Karpas-422 (cell line): Measurements from ENCODE around the gene VMO1. TPM values are rescaled to one million over a fixed set of nuclear protein-coding genes. Genes with fewer than 3 reads are reported as not detected.

ENCODE experiments used
- DNase-seq: peaks from one replicate; pipeline ENCODE4 v3.0.0-alpha.2; 2015
- H2AFZ ChIP-seq: fragments of 200-600 bp; sonication (generic); 2 replicates; pipeline ENCODE4 v1.6.1; 2014; ENCODE audit warnings: antibody characterized with exemption, low read length, mixed read lengths
- H3K27ac ChIP-seq: fragments of 200-600 bp; sonication (generic); 2 replicates; pipeline ENCODE4 v1.5.1; 2014; ENCODE audit warnings: mild to moderate bottlenecking, low read length, moderate library complexity
- H3K27me3 ChIP-seq: fragments of 200-600 bp; sonication (generic); 2 replicates; pipeline ENCODE4 v1.6.1; 2014; ENCODE audit warnings: low read length, mixed read lengths
- H3K36me3 ChIP-seq: fragments of 200-600 bp; sonication (generic); 2 replicates; pipeline ENCODE4 v1.6.1; 2014; ENCODE audit warnings: low read length, mixed read lengths; ENCODE audit not compliant: insufficient read depth
- H3K4me1 ChIP-seq: fragments of 200-600 bp; sonication (generic); 2 replicates; pipeline ENCODE4 v1.6.1; 2014; ENCODE audit warnings: mild to moderate bottlenecking, low read length, mixed read lengths
- H3K4me2 ChIP-seq: fragments of 200-600 bp; sonication (generic); 2 replicates; pipeline ENCODE4 v1.6.1; 2014; ENCODE audit warnings: low read length, low read depth, mild to moderate bottlenecking; ENCODE audit not compliant: poor library complexity, severe bottlenecking
- H3K4me3 ChIP-seq: fragments of 200-600 bp; sonication (generic); 2 replicates; pipeline ENCODE4 v1.5.1; 2014; ENCODE audit warnings: mild to moderate bottlenecking, antibody characterized with exemption, low read length, mixed read lengths
- H3K79me2 ChIP-seq: fragments of 200-600 bp; sonication (generic); 2 replicates; pipeline ENCODE4 v1.6.1; 2014; ENCODE audit warnings: mild to moderate bottlenecking, low read length, mixed read lengths
- H3K9ac ChIP-seq: fragments of 200-600 bp; sonication (generic); 2 replicates; pipeline ENCODE4 v1.6.0; 2014; ENCODE audit warnings: low read length
- H3K9me2 ChIP-seq: fragments of 200-600 bp; sonication (generic), shearing (Covaris generic); replicated peaks from 2 replicates; pipeline ENCODE4 v1.6.0; 2014; ENCODE audit warnings: mild to moderate bottlenecking, low read length, moderate library complexity; ENCODE audit not compliant: insufficient read depth
- H3K9me3 ChIP-seq: fragments of 300-700, 200-600 bp; sonication (generic); 2 replicates; pipeline ENCODE4 v1.6.1; 2014; ENCODE audit warnings: low read length, mixed read lengths
- H4K20me1 ChIP-seq: fragments of 200-600 bp; sonication (generic); 2 replicates; pipeline ENCODE4 v1.6.1; 2014; ENCODE audit warnings: mild to moderate bottlenecking, antibody characterized with exemption, low read length, low read depth; ENCODE audit not compliant: insufficient read depth
- total RNA-seq: library from RNA; depleted of rRNA; stranded (reverse); fragments of >200 nt; shearing (Covaris generic); gene quantifications from 2 replicates; pipeline ENCODE4 v1.2.3, GENCODE V29; 2014; ENCODE audit warnings: low replicate concordance

VMO1 gene
- total RNA-seq, 1 experiment from 2014 or later: not detected

DNA sequence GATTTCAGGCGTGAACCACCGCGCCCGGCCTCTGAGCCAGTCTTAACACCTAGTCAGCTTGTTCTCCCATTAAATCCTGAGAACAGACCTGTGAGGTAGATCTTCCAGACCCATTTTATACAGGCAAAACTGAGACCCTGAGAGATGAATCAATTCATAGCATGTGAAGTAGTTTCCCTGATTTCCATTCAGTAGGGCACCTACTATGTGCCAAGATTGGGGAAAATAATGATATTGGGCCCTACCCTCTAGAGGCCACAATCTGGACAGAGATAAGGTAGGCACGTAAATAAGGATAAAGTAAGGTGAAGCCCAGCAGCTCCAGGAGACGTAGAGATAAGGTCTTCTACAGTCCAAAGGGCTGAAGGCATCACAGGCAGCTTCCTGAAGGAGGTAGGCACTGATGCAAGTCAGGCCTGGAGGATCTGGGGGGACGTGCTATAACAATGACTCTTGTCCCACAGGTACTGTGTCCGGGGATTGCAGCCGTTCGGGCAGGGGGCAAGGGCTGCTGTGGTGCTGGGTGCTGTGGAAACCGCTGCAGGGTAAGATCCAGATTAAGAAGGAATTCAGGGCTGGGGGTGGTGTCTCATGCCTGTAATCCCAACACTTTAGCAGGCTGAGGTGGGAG lies 5.7 kb downstream of the VMO1 start:
- DNase-seq: no peak
- Histone ChIP-seq H4K20me1 (no peaks in the 10 kb centered on the region), H3K27ac (no peak overlapping the region), H3K9me3 (no peaks in the 10 kb centered on the region), H3K4me2 (no peak overlapping the region), H3K4me3 (no peak overlapping the region), H3K9me2 (no peaks in the 10 kb centered on the region), H3K9ac (no peak overlapping the region), H3K79me2 (no peaks in the 10 kb centered on the region), H3K4me1 (no peaks in the 10 kb centered on the region), H2AFZ (no peak overlapping the region), H3K36me3 (no peaks in the 10 kb centered on the region), H3K27me3 (no peaks in the 10 kb centered on the region)

DNA sequence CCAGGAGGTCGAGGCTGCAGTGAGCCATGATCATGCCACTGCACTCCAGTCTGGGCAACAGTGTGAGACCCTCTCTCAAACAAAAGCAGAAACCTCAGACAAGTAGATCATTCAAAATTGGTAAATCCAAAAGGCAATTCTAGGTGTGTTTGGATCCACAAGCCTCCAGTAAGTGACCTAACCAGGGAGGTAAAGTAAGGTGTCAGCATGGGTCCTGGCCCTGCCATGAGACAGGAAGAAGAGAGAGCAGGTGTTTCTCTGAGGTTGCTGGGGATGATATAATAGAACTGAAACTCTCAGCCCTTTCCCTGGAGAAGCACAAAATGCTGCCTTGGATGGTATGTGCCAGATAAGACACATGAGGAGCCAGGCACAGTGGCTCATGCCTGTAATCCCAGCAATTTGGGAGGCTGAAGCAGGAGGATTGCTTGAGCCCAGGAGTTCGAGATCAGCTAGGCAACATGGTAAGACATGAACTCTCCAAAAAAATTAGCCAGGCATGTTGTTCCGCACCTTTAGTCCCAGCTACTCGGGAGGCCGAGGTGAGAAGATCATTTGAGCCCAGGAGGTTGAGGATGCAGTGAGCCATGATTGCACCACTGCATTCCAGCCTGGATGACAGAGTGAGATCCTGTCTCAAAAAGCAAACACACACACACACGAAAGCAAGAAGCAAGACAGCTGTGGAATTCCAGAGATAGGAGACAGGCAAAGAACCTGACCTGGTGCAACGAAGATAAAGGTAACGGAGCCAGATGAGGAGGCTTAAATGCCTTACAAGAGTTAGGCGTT lies 8.0 kb downstream of the VMO1 start:
- no peak for DNase-seq
- Histone ChIP-seq H3K4me3 (no peak overlapping the region), H4K20me1 (no peaks in the 10 kb centered on the region), H2AFZ (no peak overlapping the region), H3K27me3 (no peaks in the 10 kb centered on the region), H3K36me3 (no peaks in the 10 kb centered on the region), H3K9ac (no peak overlapping the region), H3K4me2 (no peak overlapping the region), H3K9me2 (no peaks in the 10 kb centered on the region), H3K79me2 (no peaks in the 10 kb centered on the region), H3K4me1 (no peaks in the 10 kb centered on the region), H3K9me3 (no peaks in the 10 kb centered on the region), H3K27ac (no peak overlapping the region)

DNA sequence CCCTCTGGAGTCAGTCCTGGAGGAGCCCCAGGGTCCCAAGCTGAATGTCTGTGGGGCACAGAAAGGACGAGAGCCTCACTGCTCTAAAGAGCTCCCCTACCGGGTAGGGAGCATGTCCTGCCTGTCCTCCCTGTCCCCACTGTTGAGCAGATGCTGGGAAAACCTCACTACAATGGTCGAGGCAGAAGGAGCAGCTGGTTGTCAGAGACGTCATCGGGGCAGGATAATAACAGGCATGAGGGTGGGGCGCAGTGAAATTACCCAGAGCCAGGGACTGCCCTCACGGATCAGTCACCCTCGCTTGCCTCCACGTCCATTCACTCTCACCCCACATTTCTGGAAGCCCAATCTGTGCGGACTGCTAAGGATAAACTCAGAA lies 13.9 kb downstream of the VMO1 start:
- no peak overlapping the region for H3K9ac ChIP-seq
- no peak overlapping the region for H3K4me2 ChIP-seq
- no peak overlapping the region for H3K27ac ChIP-seq
- H4K20me1 ChIP-seq: no peaks in the 10 kb centered on the region
- DNase-seq: no peak
- no peaks in the 10 kb centered on the region for H3K79me2 ChIP-seq
- no peaks in the 10 kb centered on the region for H3K9me3 ChIP-seq
- H3K4me3 ChIP-seq: no peak overlapping the region
- no peaks in the 10 kb centered on the region for H3K27me3 ChIP-seq
- no peaks in the 10 kb centered on the region for H3K36me3 ChIP-seq
- H3K4me1 ChIP-seq: no peaks in the 10 kb centered on the region
- H2AFZ ChIP-seq: no peak overlapping the region
- no peaks in the 10 kb centered on the region for H3K9me2 ChIP-seq

DNA sequence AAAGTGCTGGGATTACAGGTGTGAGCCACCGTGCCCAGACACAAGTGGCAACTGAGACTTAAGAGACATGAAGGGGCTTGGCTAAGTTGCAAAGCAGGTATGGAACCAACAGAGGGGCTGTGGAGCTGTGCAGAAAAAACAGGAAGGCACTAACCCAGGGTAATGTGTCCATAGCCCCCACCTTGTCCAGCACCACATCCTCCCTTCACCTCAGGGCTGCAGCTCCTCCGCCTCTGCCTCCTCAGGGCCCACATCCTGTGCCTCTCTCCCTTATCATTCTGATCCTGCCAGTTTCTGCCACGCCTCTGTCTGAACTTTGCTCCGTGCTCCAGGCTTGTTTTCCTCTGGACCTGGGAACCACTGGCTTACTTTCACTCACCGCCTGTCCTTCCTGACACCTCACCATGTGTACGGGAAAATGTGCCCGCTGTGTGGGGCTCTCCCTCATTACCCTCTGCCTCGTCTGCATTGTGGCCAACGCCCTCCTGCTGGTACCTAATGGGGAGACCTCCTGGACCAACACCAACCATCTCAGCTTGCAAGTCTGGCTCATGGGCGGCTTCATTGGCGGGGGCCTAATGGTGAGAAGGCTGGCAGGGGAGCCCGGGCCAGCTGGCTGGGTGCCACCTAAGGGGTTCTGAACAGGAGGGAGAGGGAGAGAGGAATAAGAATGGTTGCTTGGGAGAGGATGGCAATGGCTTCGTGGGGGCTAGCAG lies 14.5 kb downstream of the VMO1 start, which contains the start of gene TM4SF5:
TM4SF5 (plus strand) TSS at position 368 of the 716 bp plus-strand sequence; CDS start at position 405, 37 bp downstream.
- Histone ChIP-seq H3K4me1 (no peaks in the 10 kb centered on the region), H2AFZ (no peak within 1 kb of the TSS), H3K9me2 (no peaks in the 10 kb centered on the region), H3K9me3 (no peaks in the 10 kb centered on the region), H3K27me3 (no peaks in the 10 kb centered on the region), H3K27ac (no peak within 1 kb of the TSS), H3K4me2 (no peak within 1 kb of the TSS), H3K79me2 (no peaks in the 10 kb centered on the region), H3K4me3 (no peak within 1 kb of the TSS), H4K20me1 (no peaks in the 10 kb centered on the region), H3K36me3 (no peaks in the 10 kb centered on the region), H3K9ac (no peak within 1 kb of the TSS)
- no peak for DNase-seq

DNA sequence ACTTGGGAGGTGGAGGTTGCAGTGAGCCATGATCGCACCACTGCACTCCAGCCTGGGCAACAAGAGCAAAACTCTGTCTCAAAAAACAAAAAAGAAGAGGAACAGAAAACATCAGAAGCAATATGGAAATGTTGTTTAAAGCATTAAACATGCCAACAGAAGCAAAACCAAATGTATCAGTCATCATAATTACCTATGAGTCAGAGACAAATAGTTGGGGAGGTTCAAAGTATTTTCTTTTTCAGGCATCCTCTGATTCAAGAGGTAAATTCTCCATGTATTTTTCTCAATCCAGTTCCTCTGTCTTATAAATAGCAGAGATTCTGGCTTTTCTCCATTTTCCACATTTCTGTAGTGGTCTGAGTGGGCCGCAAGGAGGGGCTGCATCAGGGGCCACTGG lies 16.5 kb downstream of the VMO1 start:
- Histone ChIP-seq H3K9ac (no peak overlapping the region), H3K27ac (no peak overlapping the region), H3K4me3 (no peak overlapping the region), H3K9me2 (no peaks in the 10 kb centered on the region), H3K4me1 (no peaks in the 10 kb centered on the region), H3K36me3 (no peaks in the 10 kb centered on the region), H3K9me3 (no peaks in the 10 kb centered on the region), H3K79me2 (no peaks in the 10 kb centered on the region), H2AFZ (no peak overlapping the region), H3K4me2 (no peak overlapping the region), H3K27me3 (no peaks in the 10 kb centered on the region), H4K20me1 (no peaks in the 10 kb centered on the region)
- DNase-seq: no peak

DNA sequence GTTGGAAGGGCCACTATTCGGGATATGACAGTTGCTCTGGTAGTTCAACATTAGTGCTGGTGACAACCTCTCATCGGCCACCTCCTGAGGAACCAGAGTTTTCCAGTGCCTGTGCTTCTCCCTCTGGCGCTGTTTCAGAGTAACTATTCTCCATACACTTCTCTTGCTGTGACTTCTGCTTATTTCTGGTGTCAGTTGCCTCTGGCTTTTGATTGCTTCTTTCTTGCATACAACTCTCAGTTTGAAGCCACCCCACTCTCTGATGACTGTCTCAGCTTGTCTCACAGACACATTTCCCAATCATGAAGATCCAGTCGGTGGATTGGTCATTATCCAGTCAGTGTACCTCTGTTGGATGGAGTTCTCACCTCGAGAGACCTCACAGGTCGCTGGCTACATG lies 17.9 kb downstream of the VMO1 start:
- no peak overlapping the region for H3K9ac ChIP-seq
- H3K36me3 ChIP-seq: no peaks in the 10 kb centered on the region
- no peaks in the 10 kb centered on the region for H3K4me1 ChIP-seq
- H3K27me3 ChIP-seq: no peaks in the 10 kb centered on the region
- H4K20me1 ChIP-seq: no peaks in the 10 kb centered on the region
- no peaks in the 10 kb centered on the region for H3K79me2 ChIP-seq
- DNase-seq: no peak
- no peak overlapping the region for H3K4me3 ChIP-seq
- no peak overlapping the region for H2AFZ ChIP-seq
- H3K9me3 ChIP-seq: no peaks in the 10 kb centered on the region
- H3K9me2 ChIP-seq: no peaks in the 10 kb centered on the region
- H3K27ac ChIP-seq: no peak overlapping the region
- H3K4me2 ChIP-seq: no peak overlapping the region

DNA sequence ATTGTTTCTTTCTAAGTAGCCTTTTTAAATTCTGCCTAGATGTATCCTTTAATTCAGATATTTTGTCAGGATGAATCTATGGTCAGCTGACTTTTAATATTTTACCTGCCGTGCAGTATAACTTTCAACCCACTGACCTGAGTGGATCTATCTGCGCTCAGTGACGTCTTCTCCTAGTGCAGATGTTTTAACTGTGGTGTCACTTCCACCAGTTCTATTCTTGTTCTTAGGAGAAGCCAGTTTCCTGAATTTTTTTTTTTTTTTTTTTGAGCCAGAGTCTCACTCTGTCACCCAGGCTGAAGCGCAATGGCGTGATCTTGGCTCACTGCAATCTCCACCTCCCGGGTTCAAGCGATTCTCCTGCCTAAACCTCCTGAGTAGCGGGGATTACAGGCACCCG lies 19.4 kb downstream of the VMO1 start:
- H3K36me3 ChIP-seq: no peaks in the 10 kb centered on the region

DNA sequence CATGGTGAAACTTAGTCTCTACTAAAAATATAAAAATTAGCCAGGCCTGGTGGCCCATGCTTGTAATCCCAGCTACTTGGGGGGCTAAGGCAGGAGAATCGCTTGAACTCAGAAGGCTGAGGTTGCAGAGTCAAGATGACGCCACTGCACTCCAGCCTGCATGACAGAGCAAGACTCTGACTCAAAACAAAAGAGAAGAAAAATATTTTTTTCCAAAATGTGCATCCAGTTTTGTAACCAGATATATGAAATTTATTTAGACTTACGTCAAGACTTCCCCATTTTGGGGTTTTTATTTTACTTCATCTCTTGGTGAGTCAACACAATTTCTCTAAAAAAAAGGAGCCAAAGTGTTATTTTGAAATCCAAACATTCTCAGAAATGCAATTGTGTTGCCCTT lies 20.0 kb downstream of the VMO1 start:
- Histone ChIP-seq H3K27ac (no peak overlapping the region), H3K9me3 (no peaks in the 10 kb centered on the region)

More for the DNA sequence above, 19.4 kb downstream of the VMO1 start:
- Histone ChIP-seq H3K9ac (no peak overlapping the region), H3K9me3 (no peaks in the 10 kb centered on the region), H3K4me1 (no peaks in the 10 kb centered on the region), H3K4me2 (no peak overlapping the region), H3K4me3 (no peak overlapping the region), H2AFZ (no peak overlapping the region), H4K20me1 (no peaks in the 10 kb centered on the region), H3K79me2 (no peaks in the 10 kb centered on the region), H3K27ac (no peak overlapping the region), H3K27me3 (no peaks in the 10 kb centered on the region), H3K9me2 (no peaks in the 10 kb centered on the region)
- no peak for DNase-seq

More for the DNA sequence above, 20.0 kb downstream of the VMO1 start:
- no peaks in the 10 kb centered on the region for H3K4me1 ChIP-seq
- no peaks in the 10 kb centered on the region for H3K27me3 ChIP-seq
- no peaks in the 10 kb centered on the region for H3K36me3 ChIP-seq
- H3K4me2 ChIP-seq: no peak overlapping the region
- H3K4me3 ChIP-seq: no peak overlapping the region
- H3K79me2 ChIP-seq: no peaks in the 10 kb centered on the region
- no peak overlapping the region for H2AFZ ChIP-seq
- no peaks in the 10 kb centered on the region for H4K20me1 ChIP-seq
- H3K9me2 ChIP-seq: no peaks in the 10 kb centered on the region
- DNase-seq: no peak
- no peak overlapping the region for H3K9ac ChIP-seq
